Measurements from ENCODE around the gene RALGAPB.

Gene RALGAPB

DNA sequence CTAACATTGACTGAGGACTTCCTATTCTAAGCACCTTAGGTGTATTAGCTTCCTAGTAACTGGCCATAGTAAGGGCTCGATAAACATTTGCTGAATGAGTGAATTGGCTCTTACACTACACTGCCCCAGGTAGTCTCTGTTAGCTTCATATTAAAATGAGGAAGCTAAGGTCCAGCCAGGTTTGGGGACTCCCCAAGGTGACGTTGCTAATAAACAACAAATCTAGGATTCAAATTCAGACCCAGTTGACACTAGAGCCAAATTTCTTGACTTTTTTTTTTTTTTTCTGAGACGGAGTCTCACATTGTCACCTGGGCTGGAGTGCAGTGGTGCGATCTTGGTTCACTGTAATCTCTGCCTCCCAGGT lies 145.2 kb downstream of the RALGAPB start:
- no peak for DNase-seq

DNA sequence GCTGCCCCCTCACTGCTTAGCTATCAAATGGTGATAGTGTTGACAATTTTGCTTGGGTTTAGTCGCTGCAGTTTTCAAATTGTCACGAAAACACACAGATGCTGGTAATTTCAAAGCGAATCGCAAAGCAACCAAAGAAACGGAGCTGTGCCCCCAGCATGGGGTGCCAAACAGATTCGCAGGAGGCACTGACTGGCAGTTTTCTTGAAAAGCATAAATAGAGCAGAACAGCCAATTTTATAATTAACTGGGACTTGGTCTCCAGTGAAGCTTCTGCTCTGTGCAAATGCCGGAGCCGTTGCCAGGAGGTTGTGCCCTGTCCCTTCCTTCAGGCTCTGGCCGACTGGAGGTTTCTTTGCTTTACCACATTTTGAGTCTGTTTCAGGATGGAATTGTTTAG lies 147.8 kb downstream of the RALGAPB start:
- no peak for DNase-seq

DNA sequence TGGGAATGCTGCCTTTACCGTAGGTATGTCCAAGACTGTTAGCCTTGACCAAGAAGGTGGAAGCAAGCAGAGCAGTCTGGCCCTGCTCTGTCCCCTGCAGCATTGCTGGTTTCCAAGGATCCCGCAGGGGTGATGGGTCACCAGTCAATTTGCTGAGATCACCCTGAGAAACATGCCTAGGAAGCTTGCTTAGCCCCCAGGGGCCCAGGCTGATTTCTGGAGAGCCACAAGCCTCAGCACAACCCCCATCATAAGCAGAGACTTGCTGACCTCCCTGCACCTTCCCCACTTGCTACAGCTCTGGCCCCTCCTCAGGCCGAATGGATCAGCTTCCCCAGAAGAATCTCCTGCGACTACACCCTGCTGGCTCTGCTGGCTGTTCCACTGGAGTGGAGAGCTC lies 150.4 kb downstream of the RALGAPB start:
- no peak for DNase-seq

DNA sequence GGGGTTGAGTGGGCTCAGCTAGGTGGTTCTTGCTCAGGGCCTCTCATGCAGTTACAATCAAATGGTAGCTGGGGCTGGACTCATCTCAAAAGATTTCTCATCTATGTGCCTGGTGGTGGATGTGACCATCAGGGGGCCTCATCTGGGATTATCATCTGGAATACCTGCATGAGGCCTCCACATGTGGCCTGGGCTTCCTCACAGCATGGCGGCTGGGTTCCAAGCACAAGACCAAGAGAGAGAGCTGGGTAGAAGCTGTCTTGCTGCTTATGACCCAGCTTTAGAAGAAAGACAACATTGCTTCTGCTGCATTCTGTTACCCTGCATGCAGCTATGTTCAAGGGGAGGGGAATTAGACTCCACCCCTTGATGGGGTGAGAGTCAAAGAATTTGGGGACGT lies 151.4 kb downstream of the RALGAPB start:
- DNase-seq = no peak

DNA sequence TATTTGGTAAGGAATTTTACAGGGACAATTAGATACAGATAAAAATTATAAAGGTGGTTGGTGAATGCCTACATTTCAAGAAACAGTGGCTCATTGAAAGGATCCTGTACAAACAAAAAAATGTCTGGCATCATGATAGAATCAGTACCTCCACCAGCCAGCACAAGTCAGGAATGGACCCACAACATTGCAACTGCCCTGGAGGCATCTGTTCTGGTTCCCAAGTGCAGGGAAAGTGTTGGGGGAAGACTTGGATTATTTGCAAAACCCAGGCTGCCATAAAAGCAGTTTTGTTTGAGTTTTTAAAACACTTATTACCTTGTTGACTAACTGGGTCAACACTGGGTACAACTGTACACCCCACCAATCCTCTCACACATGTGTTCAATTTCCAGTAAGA lies 153.3 kb downstream of the RALGAPB start:
- no peak for DNase-seq

DNA sequence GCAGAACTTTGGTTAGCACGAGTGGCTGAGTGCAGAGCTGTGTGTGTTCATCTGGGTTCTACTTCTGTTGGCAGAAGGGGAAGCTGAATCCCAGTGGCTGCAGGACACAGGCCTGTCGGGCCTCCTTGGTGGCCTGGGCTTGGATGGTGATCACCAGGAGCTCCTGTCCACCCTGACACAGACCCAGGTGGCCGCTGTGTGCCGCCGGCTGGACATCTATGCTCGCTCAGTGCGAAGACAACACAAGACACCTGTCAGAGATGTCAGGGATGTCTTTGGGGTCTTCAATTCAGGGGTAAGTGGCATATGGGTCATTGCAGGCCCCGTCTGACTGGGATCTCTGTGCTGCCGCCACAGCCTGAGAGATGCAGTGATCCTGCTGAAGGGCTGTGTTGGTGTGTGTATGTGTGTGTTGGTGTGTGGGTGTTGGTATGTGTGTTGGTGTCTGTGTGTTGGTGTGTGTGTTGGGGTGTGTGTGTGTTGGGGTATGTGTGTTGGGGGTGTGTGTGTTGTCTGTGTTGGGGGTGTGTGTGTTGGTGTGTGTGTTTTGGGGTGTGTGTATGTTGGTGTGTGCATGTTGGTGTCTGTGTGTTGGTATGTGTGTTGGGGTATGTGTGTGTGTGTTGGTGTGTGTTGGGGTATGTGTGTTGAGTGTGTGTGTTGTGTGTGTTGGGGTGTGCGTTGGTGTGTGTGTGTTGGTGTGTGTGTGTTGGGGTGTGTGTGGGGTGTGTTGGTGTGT lies 154.4 kb downstream of the RALGAPB start:
- no peak for DNase-seq
